GM15510 (cell line): ENCODE measurements around the gene SESN1.

Experiments used
- POLR2A ChIP-seq: IDR thresholded peaks from 3 replicates; pipeline ENCODE4 v1.6.1; 2011; ENCODE audit warnings: borderline replicate concordance; ENCODE audit not compliant: insufficient read length; ENCODE audit errors: extremely low read depth

Gene SESN1

GRCh38 chr6:109048670-109049415 lies 45.8 kb downstream of the SESN1 start:
- TF ChIP-seq POLR2A, result no peak

GRCh38 chr6:109048176-109048575 lies 46.5 kb downstream of the SESN1 start:
- TF ChIP-seq POLR2A, result no peak

DNA sequence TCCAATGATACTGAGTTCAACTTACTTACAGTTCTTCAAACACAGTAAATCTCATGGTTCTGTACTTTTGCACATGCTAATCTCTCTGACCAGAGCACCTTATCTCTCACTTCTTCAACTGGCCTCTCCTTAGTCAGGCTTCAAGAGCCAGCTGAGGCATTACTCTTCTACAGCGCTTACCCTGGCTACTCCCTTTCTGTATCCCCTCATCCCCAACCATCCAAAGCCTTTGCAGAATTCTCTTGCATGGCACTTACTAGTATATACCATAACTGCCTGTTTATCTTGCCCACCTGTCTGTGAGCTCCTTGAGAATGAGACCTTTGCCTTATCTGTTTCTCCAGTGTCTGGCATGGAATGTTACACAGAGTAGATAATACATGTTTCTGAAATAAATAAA lies 49.2 kb downstream of the SESN1 start:
- TF ChIP-seq POLR2A, result no peak

DNA sequence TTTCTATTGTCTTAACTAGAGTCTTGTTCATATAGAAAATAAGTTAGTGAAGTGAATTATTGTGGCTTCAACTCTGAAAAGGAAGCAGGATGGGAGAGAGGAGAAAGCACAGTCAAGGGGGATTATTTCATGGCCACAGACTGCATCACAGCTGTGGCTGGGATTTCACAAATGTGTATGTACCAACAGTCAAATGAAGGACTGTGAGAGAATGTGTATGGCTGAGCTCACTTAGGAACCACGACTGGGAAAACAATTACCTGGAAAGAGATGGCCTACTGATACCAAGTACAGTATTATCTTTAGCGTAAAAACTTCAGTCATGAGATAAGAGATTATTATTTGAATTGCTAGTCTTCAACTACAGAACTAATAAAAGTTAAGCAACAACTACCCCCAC lies 54.9 kb downstream of the SESN1 start:
- TF ChIP-seq POLR2A, result no peak

DNA sequence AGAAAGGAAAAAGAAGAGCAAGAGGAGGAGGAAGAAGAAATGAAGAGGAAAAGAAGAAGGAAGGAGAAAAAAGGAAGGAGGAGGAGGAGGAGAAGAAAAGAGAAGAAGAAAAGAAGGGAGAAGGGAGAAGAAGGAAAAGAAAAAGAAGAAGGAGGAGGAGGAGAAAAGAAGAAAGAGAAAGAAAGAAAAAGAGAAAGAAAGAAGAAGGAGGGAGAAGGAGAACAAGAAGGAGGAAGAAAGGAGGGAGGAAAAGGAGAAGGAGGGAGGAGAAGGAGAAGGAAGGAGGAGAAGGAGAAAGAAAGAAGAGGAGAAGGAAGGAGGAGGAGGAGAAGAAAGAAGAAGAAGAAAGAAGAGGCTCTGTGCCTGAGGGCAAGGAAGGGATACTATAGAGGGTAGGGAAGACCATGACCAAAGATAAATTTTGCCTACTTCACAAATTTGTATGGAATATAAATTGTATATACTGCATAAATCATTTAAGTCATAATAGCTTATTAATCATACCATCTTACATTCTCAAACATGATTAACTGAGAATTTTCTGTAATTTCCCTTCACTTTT lies 55.7 kb downstream of the SESN1 start:
- TF ChIP-seq POLR2A, result no peak

- TF ChIP-seq POLR2A, result no peak
Observed at GRCh38 chr6:109036574-109037294, 57.9 kb downstream of the SESN1 start.

GRCh38 chr6:109034526-109034925 lies 60.1 kb downstream of the SESN1 start:
- TF ChIP-seq POLR2A, result no peak

GRCh38 chr6:109033655-109034054 lies 61.0 kb downstream of the SESN1 start:
- no peak for TF ChIP-seq POLR2A

DNA sequence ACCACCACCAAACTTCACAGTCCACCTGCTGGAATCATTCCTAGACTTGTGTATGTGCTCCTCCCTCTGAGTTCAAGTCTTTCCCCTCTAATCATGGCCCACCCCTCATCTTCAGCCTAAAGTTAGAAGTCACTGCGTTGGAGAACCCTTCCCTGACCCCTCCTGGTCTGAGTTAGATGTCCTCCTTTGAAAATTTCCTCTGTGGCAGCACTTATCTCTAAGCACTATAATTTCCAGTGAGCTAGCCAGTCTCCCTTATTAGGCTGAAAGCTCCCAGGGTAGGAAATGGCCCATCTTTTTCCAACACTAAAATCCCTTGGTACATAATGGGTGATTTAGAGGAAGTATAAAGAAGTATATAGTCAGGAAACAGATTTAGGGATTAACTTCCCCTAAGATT lies 63.2 kb downstream of the SESN1 start:
- TF ChIP-seq POLR2A, result no peak

DNA sequence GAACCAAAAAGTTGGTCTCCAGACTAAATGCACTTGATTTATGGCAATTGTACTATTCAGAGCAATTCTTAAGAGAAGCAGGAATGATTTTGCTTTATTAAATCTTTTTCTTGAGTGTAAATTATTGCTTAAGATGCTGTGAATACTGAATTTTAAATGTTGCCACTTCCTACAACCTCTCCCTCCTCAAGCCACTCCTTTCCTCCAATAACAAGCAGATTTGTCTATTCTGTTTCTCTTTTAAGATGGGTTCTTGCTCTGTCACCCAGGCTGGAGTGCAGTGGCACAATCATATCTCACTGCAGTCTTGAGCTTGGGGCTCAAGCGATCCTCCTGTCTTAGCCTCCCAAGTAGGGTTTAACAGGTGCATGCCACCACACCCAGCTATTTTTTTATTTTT lies 65.3 kb downstream of the SESN1 start:
- no peak for TF ChIP-seq POLR2A

DNA sequence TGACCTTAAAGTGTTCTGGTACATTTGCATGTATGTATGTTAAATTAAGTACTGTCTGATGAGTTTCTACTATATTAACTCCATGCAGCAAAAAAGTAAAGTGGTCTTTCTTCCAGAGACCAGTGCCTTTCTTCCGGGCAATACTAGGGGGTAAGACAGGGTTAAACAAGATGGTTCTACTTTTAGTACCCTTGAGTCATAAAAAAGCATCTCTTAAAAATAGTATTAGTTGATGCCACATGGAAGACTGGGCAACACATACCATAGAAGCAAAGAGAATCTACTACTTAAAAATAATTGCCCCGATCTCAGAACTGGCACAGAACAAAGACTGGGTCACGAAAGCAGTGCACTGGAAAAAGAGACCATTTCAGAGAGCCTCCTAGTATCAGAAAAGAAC lies 66.2 kb downstream of the SESN1 start:
- TF ChIP-seq POLR2A, result no peak

DNA sequence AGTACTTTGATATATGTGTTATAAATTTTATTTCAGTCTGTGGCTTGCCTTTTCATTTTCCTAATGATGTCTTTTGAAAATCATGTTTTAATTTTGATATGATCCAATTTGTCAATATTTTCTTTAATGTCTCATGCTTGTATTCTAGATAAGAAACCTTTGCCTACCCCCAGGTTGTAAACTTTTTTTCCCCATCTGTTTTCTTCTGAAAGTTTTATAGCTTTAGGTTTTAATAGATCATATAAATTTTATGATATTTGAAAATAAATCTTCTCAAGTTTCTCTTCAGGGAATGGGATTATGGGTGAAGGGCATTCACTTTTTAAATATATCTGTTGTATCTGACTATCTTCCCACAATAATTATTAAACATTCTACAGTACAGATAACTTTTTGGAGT lies 66.7 kb downstream of the SESN1 start:
- no peak for TF ChIP-seq POLR2A

DNA sequence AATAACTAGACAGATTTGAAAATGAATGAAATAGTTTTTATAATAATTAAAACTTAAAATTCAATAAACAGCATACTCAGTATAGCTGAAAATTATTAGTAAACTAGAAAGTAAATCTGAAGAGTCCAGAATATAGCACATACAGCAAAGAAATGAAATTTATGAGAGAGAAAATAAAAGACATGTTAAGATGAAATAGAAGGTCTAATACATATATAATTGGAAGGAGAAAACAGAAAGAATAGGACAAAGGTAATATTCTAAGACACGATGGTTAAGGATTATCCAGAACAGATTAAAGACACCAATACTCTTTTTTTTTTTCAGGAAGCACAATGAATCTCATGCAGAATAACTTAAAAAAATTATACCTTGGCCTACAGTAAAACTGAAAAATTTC lies 69.0 kb downstream of the SESN1 start:
- TF ChIP-seq POLR2A, result no peak

DNA sequence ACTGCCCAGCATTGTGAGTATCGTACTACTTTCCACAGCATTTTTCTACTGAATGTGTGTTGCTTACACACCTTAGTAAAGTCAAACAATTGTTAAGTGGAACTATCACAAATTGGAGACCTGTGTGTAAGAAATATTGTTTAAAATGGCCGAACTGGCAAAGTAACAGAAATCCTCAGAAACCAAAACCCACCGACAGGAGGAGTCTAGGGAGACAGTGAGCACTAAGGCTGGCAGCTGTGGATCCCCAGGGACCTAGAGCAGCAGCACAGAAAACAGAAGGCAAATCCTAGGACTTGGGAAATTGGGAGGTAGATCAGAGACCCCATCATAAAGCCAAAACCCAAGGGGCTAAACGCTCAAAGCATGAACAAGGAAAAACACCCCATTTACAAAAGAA lies 69.9 kb downstream of the SESN1 start:
- no peak for TF ChIP-seq POLR2A

- TF ChIP-seq POLR2A, result no peak
Observed at GRCh38 chr6:109024368-109024767, 70.3 kb downstream of the SESN1 start.
